HepG2 (cell line): Measurements from ENCODE around the gene ZNF385B. TPM values are rescaled to one million over a fixed set of nuclear protein-coding genes. Genes with fewer than 3 reads are reported as not detected.

Source experiments
- ATAC-seq: fragments of 200-7000 bp; cut with Tn5 transposase; 3 replicates; pipeline ENCODE4 v1.9.1; 2020; ENCODE audit warnings: mild to moderate bottlenecking, moderate library complexity
- BruUV-seq: library from RNA; stranded (reverse); fragments of 400-500 nt; replicated peaks from 2 replicates; lab custom pipeline; 2021; lab: Mats Ljungman, UMichigan
- CTCF ChIA-PET: fragments of 300-600 bp; formaldehyde crosslinking; extraction: SDS; loops from one replicate; lab custom pipeline; 2021; ENCODE audit warnings: low total read pairs, inconsistent platforms, low intra/inter-chr PET ratio; lab: Yijun Ruan, JAX
- POLR2A ChIA-PET: fragments of 350-600 bp; sonication (Branson Sonifier 250); formaldehyde crosslinking; loops from one replicate; lab custom pipeline; 2020; ENCODE audit warnings: antibody characterized with exemption, inconsistent platforms; lab: Yijun Ruan, JAX
- DNase-seq: peaks from one replicate; pipeline ENCODE4 v3.0.0-alpha.2; 2015; ENCODE audit warnings: low spot score
- FAIRE-seq: peaks from 3 replicates; lab custom pipeline; 2011; peaks lifted over from hg19 to GRCh38; lab: Jason Lieb, UNC
- H2AFZ ChIP-seq: one replicate; pipeline ENCODE4 v1.6.1; 2011; ENCODE audit warnings: low read length, inconsistent platforms
- H3K27ac ChIP-seq: fragments of 300-600 bp; 3 replicates; pipeline ENCODE4 v1.8.0; 2011; ENCODE audit warnings: mixed run types, mild to moderate bottlenecking, mixed read lengths, low read length, inconsistent platforms; ENCODE audit not compliant: insufficient read depth; ENCODE audit errors: extremely low read length
- H3K27me3 ChIP-seq, 2 experiments: fragments of 200-600 bp in 1 of 2; 2 replicates in 1 of 2; 3 replicates in 1 of 2; pipeline versions ENCODE4 v1.6.0 to v1.8.0; 2011; ENCODE audit warnings: low read length in 2 of 2, mild to moderate bottlenecking in 2 of 2, moderate library complexity in 2 of 2, inconsistent platforms in 1 of 2; ENCODE audit not compliant: insufficient read depth in 2 of 2, control insufficient read depth in 1 of 2
- H3K36me3 ChIP-seq, 2 experiments: fragments of 200-600 bp in 1 of 2; replicated peaks in 1 of 2; 2 replicates in 1 of 2; 3 replicates in 1 of 2; pipeline versions ENCODE4 v1.5.1 to v1.8.0; 2011; ENCODE audit warnings: low read length in 2 of 2, inconsistent platforms in 1 of 2; ENCODE audit not compliant: insufficient read depth in 2 of 2, control insufficient read depth in 1 of 2
- H3K4me1 ChIP-seq: 2 replicates; pipeline ENCODE4 v1.5.1; 2012; ENCODE audit warnings: low read length, inconsistent platforms; ENCODE audit not compliant: insufficient read depth
- H3K4me2 ChIP-seq: 2 replicates; pipeline ENCODE4 v1.6.0; 2011; ENCODE audit warnings: low read depth, low read length, inconsistent platforms
- H3K4me3 ChIP-seq, 3 experiments: fragments of 200-600 bp in 1 of 3; sonication (generic), shearing (Covaris generic) in 1 of 3; replicated peaks in 1 of 3; 2 replicates each; pipeline ENCODE4 v1.5.1; 2011 to 2016; ENCODE audit warnings: low read length in 3 of 3, inconsistent platforms in 2 of 3, low read depth in 2 of 3, mild to moderate bottlenecking in 2 of 3, control low read depth in 1 of 3, mixed read lengths in 1 of 3; ENCODE audit not compliant: insufficient read depth in 1 of 3
- H3K79me2 ChIP-seq: one replicate; pipeline ENCODE4 v1.6.1; 2011; ENCODE audit warnings: low read length, inconsistent platforms; ENCODE audit not compliant: insufficient read depth
- H3K9ac ChIP-seq: 2 replicates; pipeline ENCODE4 v1.6.0; 2011; ENCODE audit warnings: mild to moderate bottlenecking, low read depth, low read length, inconsistent platforms; ENCODE audit not compliant: insufficient read depth
- H3K9me3 ChIP-seq: 2 replicates; pipeline ENCODE4 v1.5.1; 2012; ENCODE audit warnings: mild to moderate bottlenecking, low read length
- H4K20me1 ChIP-seq: 2 replicates; pipeline ENCODE4 v1.6.0; 2011; ENCODE audit warnings: inconsistent platforms, mild to moderate bottlenecking, low read length, moderate library complexity; ENCODE audit not compliant: insufficient read depth
- EEA1 ChIP-seq: sonication (generic); formaldehyde crosslinking; IDR thresholded peaks from 2 replicates; pipeline ENCODE4 v1.5.1; 2020; ENCODE audit warnings: mild to moderate bottlenecking, missing genetic modification reagents, borderline replicate concordance
- ELF4 ChIP-seq: sonication (generic); formaldehyde crosslinking; IDR thresholded peaks from 2 replicates; pipeline ENCODE4 v1.5.0; 2020; ENCODE audit warnings: missing genetic modification reagents, mild to moderate bottlenecking, moderate library complexity, borderline replicate concordance
- ESRRA ChIP-seq: sonication (generic); formaldehyde crosslinking; IDR thresholded peaks from 2 replicates; pipeline ENCODE4 v1.5.1; 2020; ENCODE audit warnings: mild to moderate bottlenecking, low read depth, missing genetic modification reagents
- GTF2F1 ChIP-seq: fragments of 150-350 bp; IDR thresholded peaks from 2 replicates; pipeline ENCODE4 v1.6.1; 2014; ENCODE audit warnings: low read length
- MYC ChIP-seq: sonication (generic); formaldehyde crosslinking; IDR thresholded peaks from 2 replicates; pipeline ENCODE4 v1.9.0; 2021; ENCODE audit warnings: missing genetic modification reagents, borderline replicate concordance
- NR2C2 ChIP-seq: sonication (generic); formaldehyde crosslinking; IDR thresholded peaks from 2 replicates; pipeline ENCODE4 v1.4.0; 2020; ENCODE audit warnings: missing genetic modification reagents, mild to moderate bottlenecking, moderate library complexity, borderline replicate concordance
- NR2F6 ChIP-seq, 2 experiments: IDR thresholded peaks; 2 replicates each; pipeline ENCODE4 v1.6.1; 2016; ENCODE audit warnings: antibody characterized with exemption in 1 of 2, mild to moderate bottlenecking in 1 of 2
- RELA ChIP-seq: sonication (generic); formaldehyde crosslinking; IDR thresholded peaks from 2 replicates; pipeline ENCODE4 v1.4.0; 2020; ENCODE audit warnings: missing genetic modification reagents
- TCF12 ChIP-seq, 2 experiments: fragments of 450-650 bp in 1 of 2; sonication (generic) in 1 of 2; formaldehyde crosslinking in 1 of 2; IDR thresholded peaks; 2 replicates each; pipeline versions ENCODE4 v1.6.1 to v1.8.0; 2017 to 2022; ENCODE audit warnings: antibody characterized with exemption in 1 of 2, mild to moderate bottlenecking in 1 of 2, missing genetic modification reagents in 1 of 2, moderate library complexity in 1 of 2
- THAP11 ChIP-seq: IDR thresholded peaks from 2 replicates; pipeline ENCODE4 v1.6.1; 2016; ENCODE audit warnings: missing biosample characterization, missing genetic modification reagents
- ZFP41 ChIP-seq: sonication (generic); formaldehyde crosslinking; IDR thresholded peaks from 2 replicates; pipeline ENCODE4 v1.4.0; 2020; ENCODE audit warnings: mild to moderate bottlenecking, missing genetic modification reagents, borderline replicate concordance
- ZNF224 ChIP-seq: sonication (generic); formaldehyde crosslinking; IDR thresholded peaks from 2 replicates; pipeline ENCODE4 v1.5.0; 2020; ENCODE audit warnings: mild to moderate bottlenecking, missing genetic modification reagents
- ZNF432 ChIP-seq: sonication (generic); formaldehyde crosslinking; IDR thresholded peaks from 2 replicates; pipeline ENCODE4 v1.5.0; 2020; ENCODE audit warnings: missing genetic modification reagents, mild to moderate bottlenecking, borderline replicate concordance
- ZNF547 ChIP-seq: sonication (generic); formaldehyde crosslinking; IDR thresholded peaks from 2 replicates; pipeline ENCODE4 v1.5.1; 2020; ENCODE audit warnings: mild to moderate bottlenecking, missing genetic modification reagents
- ZNF569 ChIP-seq: sonication (generic); formaldehyde crosslinking; IDR thresholded peaks from 2 replicates; pipeline ENCODE4 v1.5.0; 2020; ENCODE audit warnings: mild to moderate bottlenecking, missing genetic modification reagents, moderate library complexity, borderline replicate concordance
- WGBS: methylation state at CpG from one replicate; pipeline ENCODE4 v1.1.6; 2017; ENCODE audit warnings: low lambda C conversion rate; 5-methylcytosine and 5-hydroxymethylcytosine counted together
- in situ Hi-C: cut with HindIII; loops from 2 replicates; pipeline ENCODE4 v1.10.0; 2017; ENCODE audit warnings: low pct_unique_long_range_greater_than_20kb; ENCODE audit not compliant: extremely low pct_ligation_motif_present
- intact Hi-C: fragments of 100-400 bp; cut with micrococcal nuclease; formaldehyde crosslinking; loops from one replicate; pipeline ENCODE4 v1.10.0; 2022; ENCODE audit not compliant: unreplicated experiment
- polyA plus RNA-seq, 8 experiments: library from polyadenylated mRNA; depleted of rRNA in 3 of 8; stranded (reverse) in 7 of 8; unstranded in 1 of 8; fragments of >200 nt; fragmentation: Illumina TruSeq in 4 of 8; extraction: Trizol in 4 of 8; gene quantifications; 2 replicates each; pipeline versions ENCODE4 v1.2.1 to v1.2.3, GENCODE V29; 2011 to 2016; ENCODE audit warnings: low read depth in 4 of 8, missing spikeins in 1 of 8, mixed read lengths in 1 of 8; ENCODE audit not compliant: insufficient read depth in 1 of 8
- total RNA-seq, 5 experiments: library from RNA; depleted of rRNA; stranded (reverse); fragments of >200 nt; fragmentation: Illumina TruSeq; extraction: Trizol; gene quantifications; 2 replicates each; pipeline ENCODE4 v1.2.3, GENCODE V29; 2016; ENCODE audit warnings: low read depth in 1 of 5
- TF ChIP-seq, protein P1 (sequence below): IDR thresholded peaks from 2 replicates; pipeline ENCODE4 v1.6.1; 2016; ENCODE audit warnings: missing compliant biosample characterization, missing genetic modification reagents, borderline replicate concordance

ZNF385B gene
- total and polyA plus RNA-seq, 2 of the 13 experiments (the other 11 are each of a cell fraction or from before 2014, with no cell fraction given) = 3.3 to 6.7 TPM

GRCh38 chr2:179470089-179470488, 391.3 kb downstream of the ZNF385B start:
- TF ChIP-seq ZFP41 (CRISPR knock-in tag) (no peak), EEA1 (no peak), ELF4 (CRISPR knock-in tag) (no peak), ZNF547 (CRISPR knock-in tag) (no peak), ZNF569 (CRISPR knock-in tag) (no peak), NR2F6 (IDR thresholded peaks at IDR 0.05) (no peak), NR2F6 (CRISPR knock-in tag; IDR thresholded peaks at IDR 0.05) (no peak), NR2C2 (no peak)
- TF ChIP-seq, protein P1, sequence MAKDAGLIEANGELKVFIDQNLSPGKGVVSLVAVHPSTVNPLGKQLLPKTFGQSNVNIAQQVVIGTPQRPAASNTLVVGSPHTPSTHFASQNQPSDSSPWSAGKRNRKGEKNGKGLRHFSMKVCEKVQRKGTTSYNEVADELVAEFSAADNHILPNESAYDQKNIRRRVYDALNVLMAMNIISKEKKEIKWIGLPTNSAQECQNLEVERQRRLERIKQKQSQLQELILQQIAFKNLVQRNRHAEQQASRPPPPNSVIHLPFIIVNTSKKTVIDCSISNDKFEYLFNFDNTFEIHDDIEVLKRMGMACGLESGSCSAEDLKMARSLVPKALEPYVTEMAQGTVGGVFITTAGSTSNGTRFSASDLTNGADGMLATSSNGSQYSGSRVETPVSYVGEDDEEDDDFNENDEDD (CRISPR knock-in tag) = no peak
- H3K9ac ChIP-seq = no peak overlapping the region
- ChIA-PET POLR2A (no interaction called here), CTCF (no interaction called here)
- DNase-seq = no peak
- H3K79me2 ChIP-seq = no peaks in the 10 kb centered on the region
- no peak overlapping the region for H2AFZ ChIP-seq
- no peaks in the 10 kb centered on the region for H4K20me1 ChIP-seq
- WGBS = 94% methylated on average over 3 of the region's 3 CpGs
- H3K4me2 ChIP-seq = no peak overlapping the region
- in situ Hi-C loops (no loop called here), intact Hi-C loops (no loop called here)
- H3K4me1 ChIP-seq = no peaks in the 10 kb centered on the region
- no TSS peak for BruUV-seq
- H3K4me3 ChIP-seq = no peak overlapping the region
- ATAC-seq = no peak
- H3K27ac ChIP-seq = no peak overlapping the region
- FAIRE-seq = no peak
- H3K9me3 ChIP-seq = no peaks in the 10 kb centered on the region
- H3K36me3 ChIP-seq = no peaks in the 10 kb centered on the region
- H3K27me3 ChIP-seq = no peaks in the 10 kb centered on the region

GRCh38 chr2:179467960-179468359, 393.5 kb downstream of the ZNF385B start:
- CTCF ChIA-PET = no interaction called here
- FAIRE-seq = no peak

More at GRCh38 chr2:179467960-179468359, 393.5 kb downstream of the ZNF385B start:
- Histone ChIP-seq H3K36me3 (no peaks in the 10 kb centered on the region), H3K9ac (no peak overlapping the region), H3K4me3 (no peak overlapping the region), H4K20me1 (no peaks in the 10 kb centered on the region), H3K27me3 (no peaks in the 10 kb centered on the region), H3K4me1 (no peaks in the 10 kb centered on the region), H3K4me2 (no peak overlapping the region), H2AFZ (no peak overlapping the region), H3K9me3 (no peaks in the 10 kb centered on the region), H3K27ac (no peak overlapping the region), H3K79me2 (no peaks in the 10 kb centered on the region)
- intact Hi-C loops = no loop called here
- no peak for DNase-seq
- WGBS = 95% methylated on average over 1 of the region's 1 CpG
- ATAC-seq = no peak
- TF ChIP-seq THAP11 (CRISPR knock-in tag) = no peak
- no peak for TF ChIP-seq TCF12 (IDR thresholded peaks at IDR 0.05)
- no peak for TF ChIP-seq TCF12 (CRISPR knock-in tag; IDR thresholded peaks at IDR 0.05)
- TF ChIP-seq GTF2F1 = no peak
- no peak for TF ChIP-seq ESRRA
- no peak for TF ChIP-seq MYC (CRISPR knock-in tag)
- no peak for TF ChIP-seq ZNF224 (CRISPR knock-in tag)
- TF ChIP-seq ZNF432 (CRISPR knock-in tag) = no peak
- no peak for TF ChIP-seq RELA (CRISPR knock-in tag)
- in situ Hi-C loops = no loop called here
- POLR2A ChIA-PET = no interaction called here
- BruUV-seq = no TSS peak
